CD8-positive, alpha-beta memory T cell (primary cell): ENCODE data around the gene SVIL. TPM values are rescaled to one million over a fixed set of nuclear protein-coding genes. Genes with fewer than 3 reads are reported as not detected.
"Not testable (repeated sequence)": the region's sequence is repeated elsewhere in the genome, so short reads cannot be mapped to it uniquely, and the experiment has no call there.

ENCODE experiments used
- CTCF ChIA-PET: fragments of 350-600 bp; sonication (Branson Sonifier 250); formaldehyde crosslinking; loops from one replicate; lab custom pipeline; 2021; ENCODE audit warnings: antibody characterized with exemption; lab: Charles Lee
- POLR2A ChIA-PET: fragments of 350-600 bp; sonication (Branson Sonifier 250); formaldehyde crosslinking; loops from one replicate; lab custom pipeline; 2021; ENCODE audit warnings: antibody characterized with exemption; lab: Charles Lee
- DNase-seq, 5 donors: peaks; one replicate each; pipeline versions ENCODE4 v3.0.0 to v3.0.0-alpha.2; 2020 to 2022; ENCODE audit warnings: mixed read lengths in 1 of 5
- H3K27ac ChIP-seq: one replicate; pipeline ENCODE4 v1.7.0; 2013; ENCODE audit warnings: low read depth, mild to moderate bottlenecking, low read length, moderate library complexity
- H3K27me3 ChIP-seq: 2 replicates; pipeline ENCODE4 v1.7.0; 2013; ENCODE audit warnings: low read length, mild to moderate bottlenecking; ENCODE audit not compliant: insufficient read depth, poor library complexity, severe bottlenecking
- H3K36me3 ChIP-seq: 2 replicates; pipeline ENCODE4 v1.7.0; 2013; ENCODE audit warnings: mild to moderate bottlenecking, low read length, moderate library complexity; ENCODE audit not compliant: insufficient read depth
- H3K4me1 ChIP-seq: 2 replicates; pipeline ENCODE4 v1.7.0; 2013; ENCODE audit warnings: mild to moderate bottlenecking, low read length, moderate library complexity; ENCODE audit not compliant: insufficient read depth
- H3K4me3 ChIP-seq: 2 replicates; pipeline ENCODE4 v1.7.0; 2013; ENCODE audit warnings: mild to moderate bottlenecking, low read length
- H3K9me3 ChIP-seq: 2 replicates; pipeline ENCODE4 v1.7.0; 2013; ENCODE audit warnings: mild to moderate bottlenecking, low read length
- H3K27ac Mint-ChIP-seq, 8 donors: one replicate each; pipeline ENCODE4 v1.8.0; 2020 to 2021; ENCODE audit warnings: mixed read lengths in 8 of 8, mild to moderate bottlenecking in 6 of 8, inconsistent platforms in 3 of 8, moderate library complexity in 3 of 8
- H3K27me3 Mint-ChIP-seq, 2 donors: one replicate each; pipeline ENCODE4 v1.8.0; 2020 to 2021; ENCODE audit warnings: mixed read lengths in 2 of 2, mild to moderate bottlenecking in 1 of 2, moderate library complexity in 1 of 2
- H3K36me3 Mint-ChIP-seq, 3 donors: one replicate each; pipeline ENCODE4 v1.8.0; 2020 to 2021; ENCODE audit warnings: mixed read lengths in 3 of 3, inconsistent platforms in 1 of 3, mild to moderate bottlenecking in 1 of 3
- H3K4me1 Mint-ChIP-seq, 3 donors: one replicate each; pipeline ENCODE4 v1.8.0; 2020 to 2021; ENCODE audit warnings: mixed read lengths in 3 of 3, inconsistent platforms in 1 of 3, mild to moderate bottlenecking in 1 of 3
- H3K4me3 Mint-ChIP-seq, 7 donors: one replicate each; pipeline ENCODE4 v1.8.0; 2020 to 2021; ENCODE audit warnings: mixed read lengths in 7 of 7, mild to moderate bottlenecking in 6 of 7, moderate library complexity in 4 of 7, inconsistent platforms in 2 of 7
- H3K9me3 Mint-ChIP-seq, 5 donors: one replicate each; pipeline ENCODE4 v1.8.0; 2020 to 2022; ENCODE audit warnings: mixed read lengths in 5 of 5, mild to moderate bottlenecking in 3 of 5, moderate library complexity in 2 of 5, inconsistent platforms in 1 of 5
- polyA plus RNA-seq: library from polyadenylated mRNA; unstranded; fragments of 300-500 nt; fragmentation: Illumina TruSeq; gene quantifications from one replicate; pipeline ENCODE4 v1.2.3, GENCODE V29; 2021
- total RNA-seq, 2 experiments: library from RNA; stranded (reverse); gene quantifications; one replicate each; pipeline ENCODE4 v1.2.3, GENCODE V29; 2021

Gene SVIL
- total and polyA plus RNA-seq, 3 experiments from 2014 or later, result 4.2 to 9.2 (median 5.9) TPM

- Histone ChIP-seq H3K27ac (no peak overlapping the region), H3K36me3 (no peaks in the 10 kb centered on the region), H3K9me3 (no peaks in the 10 kb centered on the region), H3K4me1 (peaks cover 5% of the 10 kb centered on the region), H3K4me3 (no peak overlapping the region), H3K27me3 (no peaks in the 10 kb centered on the region)
- Mint-ChIP-seq H3K4me3 (peak overlapping the region in 1 of 7 donors; percentile 44), H3K27ac (no peak overlapping the region), H3K4me1 (peaks cover 12 to 20% (median 13%) of the 10 kb centered on the region in 3 donors), H3K27me3 (peaks cover 0 to 12% of the 10 kb centered on the region in 2 donors), H3K9me3 (peaks cover 0 to 2% (median 0%) of the 10 kb centered on the region in 5 donors), H3K36me3 (peaks cover 3 to 8% (median 7%) of the 10 kb centered on the region in 3 donors)
- CTCF ChIA-PET, result no interaction called here
- no peak for DNase-seq
- POLR2A ChIA-PET, result no interaction called here
Measured at GRCh38 chr10:29586509-29586908, 48.3 kb downstream of the SVIL start.

- H3K36me3 Mint-ChIP-seq, result peaks cover 3 to 8% (median 7%) of the 10 kb centered on the region in 3 donors
- Histone ChIP-seq H3K4me3 (no peak overlapping the region), H3K36me3 (no peaks in the 10 kb centered on the region), H3K4me1 (peaks cover 5% of the 10 kb centered on the region), H3K27me3 (no peaks in the 10 kb centered on the region), H3K9me3 (no peaks in the 10 kb centered on the region), H3K27ac (no peak overlapping the region)
- DNase-seq, result no peak
- no peak overlapping the region for H3K27ac Mint-ChIP-seq
- H3K4me1 Mint-ChIP-seq, result peaks cover 7 to 16% (median 9%) of the 10 kb centered on the region in 3 donors
- ChIA-PET CTCF (interaction anchor here (1.1 kb wide), 1 partner anchor 89 kb away, joined by 4 read pairs; no protein-coding TSS in a partner anchor), POLR2A (no interaction called here)
- H3K9me3 Mint-ChIP-seq, result peaks cover 0 to 2% (median 0%) of the 10 kb centered on the region in 5 donors
- H3K4me3 Mint-ChIP-seq, result no peak overlapping the region
- H3K27me3 Mint-ChIP-seq, result peaks cover 0 to 9% of the 10 kb centered on the region in 2 donors
Measured at GRCh38 chr10:29585488-29585976, 49.2 kb downstream of the SVIL start.

- peaks cover 0 to 2% (median 0%) of the 10 kb centered on the region in 5 donors for H3K9me3 Mint-ChIP-seq
- Histone ChIP-seq H3K4me1 (no peaks in the 10 kb centered on the region), H3K36me3 (no peaks in the 10 kb centered on the region), H3K27ac (no peak overlapping the region), H3K27me3 (no peaks in the 10 kb centered on the region), H3K9me3 (no peaks in the 10 kb centered on the region), H3K4me3 (no peak overlapping the region)
- H3K4me3 Mint-ChIP-seq, result no peak overlapping the region
- no peak for DNase-seq
- CTCF ChIA-PET, result interaction anchor here (1.1 kb wide), 1 partner anchor 88 kb away, joined by 4 read pairs; no protein-coding TSS in a partner anchor
- POLR2A ChIA-PET, result no interaction called here
- H3K27ac Mint-ChIP-seq, result no peak overlapping the region
- peaks cover 0 to 3% of the 10 kb centered on the region in 2 donors for H3K27me3 Mint-ChIP-seq
- peaks cover 3 to 8% (median 7%) of the 10 kb centered on the region in 3 donors for H3K36me3 Mint-ChIP-seq
- H3K4me1 Mint-ChIP-seq, result peaks cover 2 to 9% (median 3%) of the 10 kb centered on the region in 3 donors
Measured at GRCh38 chr10:29584436-29584835, 50.3 kb downstream of the SVIL start.

- H3K36me3 ChIP-seq, result no peaks in the 10 kb centered on the region
- POLR2A ChIA-PET, result no interaction called here
- peak overlapping the region in 1 of 8 donors; percentile 19 for H3K27ac Mint-ChIP-seq
Measured at GRCh38 chr10:29583674-29584073, 51.1 kb downstream of the SVIL start.

GRCh38 chr10:29582769-29583168 is 52.0 kb downstream of the SVIL start:
- POLR2A ChIA-PET, H3K27ac Mint-ChIP-seq, DNase-seq, H3K27me3 ChIP-seq, H3K4me1 ChIP-seq, H3K4me3 ChIP-seq, H3K36me3 ChIP-seq, H3K9me3 ChIP-seq, H3K4me1 Mint-ChIP-seq, H3K27ac ChIP-seq, H3K27me3 Mint-ChIP-seq, H3K4me3 Mint-ChIP-seq, H3K9me3 Mint-ChIP-seq: not testable (repeated sequence)
- peaks cover 3 to 13% (median 8%) of the 10 kb centered on the region in 3 donors for H3K36me3 Mint-ChIP-seq
- CTCF ChIA-PET, result interaction anchor here (1.1 kb wide), 1 partner anchor 9 kb away, joined by 3 read pairs; no protein-coding TSS in a partner anchor

More at GRCh38 chr10:29583674-29584073, 51.1 kb downstream of the SVIL start:
- no peak for DNase-seq
- Mint-ChIP-seq H3K4me3 (peak overlapping the region in 1 of 7 donors; percentile 38), H3K4me1 (peaks cover 2 to 9% (median 3%) of the 10 kb centered on the region in 3 donors), H3K36me3 (peaks cover 3 to 10% (median 8%) of the 10 kb centered on the region in 3 donors), H3K9me3 (peaks cover 0 to 2% (median 0%) of the 10 kb centered on the region in 5 donors), H3K27me3 (peaks cover 0 to 3% of the 10 kb centered on the region in 2 donors)
- Histone ChIP-seq H3K27ac (no peak overlapping the region), H3K27me3 (no peaks in the 10 kb centered on the region), H3K4me1 (no peaks in the 10 kb centered on the region), H3K4me3 (no peak overlapping the region), H3K9me3 (no peaks in the 10 kb centered on the region)
- CTCF ChIA-PET, result interaction anchor here (1.1 kb wide), 1 partner anchor 8 kb away, joined by 3 read pairs; no protein-coding TSS in a partner anchor

GRCh38 chr10:29579455-29579970 is 55.3 kb downstream of the SVIL start:
- no peaks in the 10 kb centered on the region for H3K27me3 ChIP-seq

GRCh38 chr10:29578457-29578856 is 56.3 kb downstream of the SVIL start:
- H3K4me1 Mint-ChIP-seq, result peaks cover 0 to 4% (median 0%) of the 10 kb centered on the region in 3 donors
- no peaks in the 10 kb centered on the region for H3K36me3 ChIP-seq
- DNase-seq, result no peak
- no peak overlapping the region for H3K27ac ChIP-seq
- H3K4me1 ChIP-seq, result no peaks in the 10 kb centered on the region
- no peaks in the 10 kb centered on the region for H3K27me3 ChIP-seq
- POLR2A ChIA-PET, result no interaction called here
- H3K4me3 ChIP-seq, result no peak overlapping the region
- H3K27ac Mint-ChIP-seq, result peak overlapping the region in 1 of 8 donors; percentile 21
- no peak overlapping the region for H3K4me3 Mint-ChIP-seq
- H3K36me3 Mint-ChIP-seq, result peaks cover 0 to 6% (median 2%) of the 10 kb centered on the region in 3 donors
- CTCF ChIA-PET, result no interaction called here
- no peaks in the 10 kb centered on the region for H3K9me3 Mint-ChIP-seq
- peaks cover 0 to 1% of the 10 kb centered on the region in 2 donors for H3K27me3 Mint-ChIP-seq
- no peaks in the 10 kb centered on the region for H3K9me3 ChIP-seq

More at GRCh38 chr10:29579455-29579970, 55.3 kb downstream of the SVIL start:
- no peak for DNase-seq
- Mint-ChIP-seq H3K4me1 (peaks cover 2 to 9% (median 3%) of the 10 kb centered on the region in 3 donors), H3K36me3 (peaks cover 0 to 6% (median 2%) of the 10 kb centered on the region in 3 donors), H3K27ac (no peak overlapping the region), H3K4me3 (no peak overlapping the region), H3K9me3 (peaks cover 0 to 2% (median 0%) of the 10 kb centered on the region in 5 donors), H3K27me3 (peaks cover 0 to 1% of the 10 kb centered on the region in 2 donors)
- CTCF ChIA-PET, result no interaction called here
- POLR2A ChIA-PET, result no interaction called here
- Histone ChIP-seq H3K9me3 (no peaks in the 10 kb centered on the region), H3K4me1 (no peaks in the 10 kb centered on the region), H3K4me3 (no peak overlapping the region), H3K36me3 (no peaks in the 10 kb centered on the region), H3K27ac (no peak overlapping the region)

- no peaks in the 10 kb centered on the region for H3K4me1 Mint-ChIP-seq
- peaks cover 0 to 6% (median 2%) of the 10 kb centered on the region in 3 donors for H3K36me3 Mint-ChIP-seq
- no peaks in the 10 kb centered on the region for H3K9me3 Mint-ChIP-seq
- H3K4me3 Mint-ChIP-seq, result no peak overlapping the region
- ChIA-PET POLR2A (no interaction called here), CTCF (no interaction called here)
- no peaks in the 10 kb centered on the region for H3K27me3 ChIP-seq
- peaks cover 0 to 1% of the 10 kb centered on the region in 2 donors for H3K27me3 Mint-ChIP-seq
- DNase-seq, result no peak
- no peak overlapping the region for H3K4me3 ChIP-seq
- no peak overlapping the region for H3K27ac ChIP-seq
- H3K9me3 ChIP-seq, result no peaks in the 10 kb centered on the region
- no peaks in the 10 kb centered on the region for H3K36me3 ChIP-seq
- H3K4me1 ChIP-seq, result no peaks in the 10 kb centered on the region
- no peak overlapping the region for H3K27ac Mint-ChIP-seq
Measured at GRCh38 chr10:29576681-29577080, 58.1 kb downstream of the SVIL start.
